Cerebellar nuclear complex (tissue), 1 donor: ENCODE results near the gene OR3A3.

Source experiments
- DNase-seq, 2 experiments: peaks; one replicate each; lab custom pipeline; 2025; lab: John Stamatoyannopoulos, UW

Gene OR3A3

GRCh38 chr17:3472137-3472536 is 61.0 kb downstream of the OR3A3 start:
- DNase-seq: no peak
